NT2/D1 (cell line): ENCODE measurements around the gene LIN37.

Experiments used
- DNase-seq: peaks from one replicate; pipeline ENCODE4 v3.0.0-alpha.2; 2011; ENCODE audit warnings: low read depth, low spot score
- H3K27me3 ChIP-seq: 2 replicates; pipeline ENCODE4 v1.6.0; 2011; ENCODE audit warnings: mild to moderate bottlenecking; ENCODE audit not compliant: insufficient read length, insufficient read depth
- H3K36me3 ChIP-seq: 2 replicates; pipeline ENCODE4 v1.6.1; 2011; ENCODE audit warnings: mild to moderate bottlenecking, low read length, mixed read lengths; ENCODE audit not compliant: insufficient read depth, insufficient read length
- H3K4me1 ChIP-seq: 2 replicates; pipeline ENCODE4 v1.5.1; 2011; ENCODE audit not compliant: insufficient read depth, insufficient read length
- H3K4me3 ChIP-seq: 2 replicates; pipeline ENCODE4 v1.5.1; 2011; ENCODE audit warnings: low read depth; ENCODE audit not compliant: insufficient read length
- H3K9ac ChIP-seq: 2 replicates; pipeline ENCODE4 v1.6.0; 2011; ENCODE audit warnings: low read depth; ENCODE audit not compliant: insufficient read length
- H3K9me3 ChIP-seq: 2 replicates; pipeline ENCODE4 v1.5.1; 2011; ENCODE audit warnings: mild to moderate bottlenecking, low read length; ENCODE audit not compliant: insufficient read depth
- SUZ12 ChIP-seq: IDR thresholded peaks from 2 replicates; pipeline ENCODE4 v1.6.1; 2011; ENCODE audit not compliant: insufficient read length, insufficient read depth; ENCODE audit errors: extremely low read depth
- YY1 ChIP-seq: IDR thresholded peaks from 2 replicates; pipeline ENCODE4 v1.6.1; 2011; ENCODE audit not compliant: insufficient read length, insufficient read depth
- ZNF274 ChIP-seq: IDR thresholded peaks from 2 replicates; pipeline ENCODE4 v1.6.1; 2011; ENCODE audit warnings: mild to moderate bottlenecking, low read depth, low read length

Gene LIN37

DNA sequence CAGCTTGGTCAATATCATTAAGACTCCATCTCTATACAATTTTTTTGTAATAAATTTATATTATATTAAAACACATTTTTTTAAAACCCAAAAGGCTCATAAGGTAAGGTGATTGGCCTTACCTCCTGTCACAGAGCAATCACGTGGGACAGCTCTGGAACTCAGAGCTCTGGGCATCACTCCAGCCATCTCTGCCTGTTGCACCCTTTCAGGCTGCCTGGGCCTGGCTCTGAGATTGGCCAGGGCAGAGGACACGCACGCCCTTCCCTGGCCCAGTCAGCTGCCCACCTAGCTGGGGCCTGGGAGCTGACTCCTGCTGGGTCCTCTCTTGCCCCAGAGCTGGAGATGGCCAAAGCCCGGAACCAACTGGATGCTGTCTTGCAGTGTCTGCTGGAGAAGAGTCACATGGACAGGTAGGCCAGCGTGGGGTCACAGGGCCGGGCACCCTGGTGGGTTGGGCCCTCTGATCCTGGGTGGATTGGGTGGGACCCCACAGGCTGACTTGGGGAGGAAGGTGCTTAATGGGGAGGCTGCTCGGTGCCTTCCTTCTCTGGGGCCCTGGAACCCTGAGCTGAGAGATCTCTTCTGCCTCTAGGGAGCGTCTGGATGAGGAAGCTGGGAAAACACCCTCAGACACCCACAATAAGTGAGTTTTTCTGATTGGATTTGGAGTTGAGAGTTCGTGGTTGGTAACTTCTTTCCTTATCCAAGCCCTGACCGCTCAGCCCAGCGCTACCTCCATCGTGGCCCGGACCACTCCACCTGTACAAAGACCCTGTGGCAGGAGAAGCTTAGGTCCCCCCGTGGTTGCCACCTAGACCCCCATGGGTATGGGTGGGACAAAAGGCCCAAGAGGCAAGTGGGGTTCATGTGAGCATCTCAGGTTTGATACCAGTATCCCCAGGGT lies 3.7 kb downstream of the LIN37 start:
- no peak for DNase-seq
- H3K9ac ChIP-seq = no peak overlapping the region
- H3K27me3 ChIP-seq = no peaks in the 10 kb centered on the region
- H3K36me3 ChIP-seq = peaks cover 31% of the 10 kb centered on the region
- H3K9me3 ChIP-seq = no peaks in the 10 kb centered on the region
- H3K4me3 ChIP-seq = no peak overlapping the region
- no peak for TF ChIP-seq SUZ12
- no peak for TF ChIP-seq ZNF274
- H3K4me1 ChIP-seq = no peaks in the 10 kb centered on the region

DNA sequence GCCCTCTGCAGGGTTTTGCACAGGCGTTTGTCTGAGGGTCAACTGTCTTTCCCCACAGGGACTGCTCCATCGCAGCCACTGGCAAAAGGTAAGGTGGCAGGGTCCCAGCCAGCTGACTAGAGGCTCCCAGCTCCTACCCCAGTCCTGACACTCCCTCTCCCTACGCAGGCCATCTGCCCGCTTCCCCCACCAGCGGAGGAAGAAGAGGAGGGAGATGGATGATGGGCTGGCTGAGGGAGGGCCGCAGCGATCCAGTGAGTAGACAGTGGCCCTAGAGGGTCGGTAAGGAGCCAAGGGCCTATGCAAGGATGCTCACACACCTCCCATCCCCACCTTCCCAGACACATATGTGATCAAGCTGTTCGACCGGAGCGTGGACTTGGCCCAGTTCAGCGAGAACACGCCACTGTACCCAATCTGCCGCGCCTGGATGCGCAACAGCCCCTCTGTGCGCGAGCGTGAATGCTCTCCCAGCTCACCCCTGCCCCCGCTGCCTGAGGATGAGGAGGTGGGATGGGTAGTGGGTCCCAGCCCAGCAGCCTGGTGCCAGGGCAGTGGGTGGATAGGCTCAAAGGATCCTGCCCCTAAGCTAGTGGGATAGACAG lies 4.5 kb downstream of the LIN37 start:
- TF ChIP-seq SUZ12 (no peak), YY1 (no peak), ZNF274 (no peak)
- DNase-seq = no peak
- no peaks in the 10 kb centered on the region for H3K4me1 ChIP-seq
- no peaks in the 10 kb centered on the region for H3K27me3 ChIP-seq
- H3K9ac ChIP-seq = no peak overlapping the region
- no peak overlapping the region for H3K4me3 ChIP-seq
- H3K9me3 ChIP-seq = no peaks in the 10 kb centered on the region
- peaks cover 31% of the 10 kb centered on the region for H3K36me3 ChIP-seq

DNA sequence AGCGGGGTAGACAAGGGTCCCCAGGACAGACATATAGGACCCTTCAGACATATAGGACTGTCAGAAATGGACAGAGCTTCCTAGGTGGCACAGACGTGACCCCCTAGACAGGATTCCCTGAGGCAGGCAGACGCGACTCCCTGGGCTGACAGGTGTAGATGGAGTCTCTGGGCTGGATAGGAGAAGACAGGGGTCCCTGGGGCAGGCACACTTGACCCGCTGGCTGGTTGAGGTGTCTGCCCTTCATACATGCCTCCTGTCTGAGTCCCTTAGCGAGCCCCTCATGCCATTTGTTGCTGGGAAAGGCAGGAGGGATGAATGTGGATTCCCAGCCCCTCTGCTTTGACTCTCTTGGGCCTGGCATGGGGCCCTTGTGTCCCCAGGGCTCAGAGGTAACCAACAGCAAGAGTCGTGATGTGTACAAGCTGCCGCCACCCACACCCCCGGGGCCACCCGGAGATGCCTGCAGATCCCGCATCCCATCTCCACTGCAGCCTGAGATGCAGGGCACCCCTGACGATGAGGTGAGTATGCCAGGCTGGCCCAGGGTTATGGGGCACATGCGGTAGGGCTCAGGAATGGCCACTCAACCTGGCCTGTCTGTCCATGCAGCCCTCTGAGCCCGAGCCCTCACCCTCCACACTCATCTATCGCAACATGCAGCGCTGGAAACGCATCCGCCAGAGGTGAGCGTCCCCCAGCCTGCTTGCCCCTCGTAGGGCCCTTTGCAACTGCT lies 5.4 kb downstream of the LIN37 start:
- H3K4me3 ChIP-seq = no peak overlapping the region
- DNase-seq = no peak
- no peaks in the 10 kb centered on the region for H3K4me1 ChIP-seq
- peaks cover 31% of the 10 kb centered on the region for H3K36me3 ChIP-seq
- H3K9ac ChIP-seq = no peak overlapping the region
- TF ChIP-seq ZNF274 = no peak
- no peaks in the 10 kb centered on the region for H3K9me3 ChIP-seq
- H3K27me3 ChIP-seq = no peaks in the 10 kb centered on the region

DNA sequence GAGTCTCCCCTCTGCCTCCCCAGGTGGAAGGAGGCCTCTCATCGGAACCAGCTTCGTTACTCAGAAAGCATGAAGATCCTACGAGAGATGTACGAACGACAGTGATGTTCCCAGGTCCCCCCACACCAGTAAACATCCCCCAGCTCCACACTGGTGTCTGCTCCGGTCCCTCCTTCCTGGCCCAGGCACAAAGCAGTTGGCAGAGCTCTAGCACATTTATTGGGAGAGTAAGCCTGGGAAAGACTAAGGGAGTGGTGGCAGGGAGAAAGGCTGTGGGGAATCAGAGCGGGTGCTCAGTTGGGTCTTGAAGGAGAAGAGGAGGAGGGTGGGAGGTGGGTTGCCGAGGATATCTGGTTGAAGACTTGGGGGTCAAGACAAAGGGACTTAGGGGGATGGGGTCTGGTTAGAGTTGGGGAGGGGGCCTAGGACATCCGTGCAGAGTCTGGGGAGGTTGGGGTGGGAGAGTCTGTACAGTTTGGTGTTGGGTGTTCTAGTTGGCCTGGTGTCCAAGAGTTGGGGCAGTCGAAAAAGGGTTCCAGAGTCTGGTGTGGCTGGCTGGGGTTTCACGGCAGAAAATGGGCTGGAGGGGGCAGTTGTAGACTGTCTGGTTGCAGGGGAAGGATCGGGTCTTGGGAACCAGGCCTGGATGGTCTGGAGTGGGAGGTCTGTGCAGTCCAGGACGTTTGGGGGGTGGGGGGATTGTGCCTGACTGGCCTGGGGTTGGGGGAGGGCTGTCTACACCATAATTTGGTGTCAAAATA lies 6.2 kb downstream of the LIN37 start:
- Histone ChIP-seq H3K9me3 (no peaks in the 10 kb centered on the region), H3K36me3 (peaks cover 37% of the 10 kb centered on the region), H3K4me1 (peaks cover 2% of the 10 kb centered on the region), H3K9ac (no peak overlapping the region), H3K27me3 (no peaks in the 10 kb centered on the region), H3K4me3 (no peak overlapping the region)
- DNase-seq = no peak
- no peak for TF ChIP-seq ZNF274
- no peak for TF ChIP-seq YY1
- TF ChIP-seq SUZ12 = no peak

DNA sequence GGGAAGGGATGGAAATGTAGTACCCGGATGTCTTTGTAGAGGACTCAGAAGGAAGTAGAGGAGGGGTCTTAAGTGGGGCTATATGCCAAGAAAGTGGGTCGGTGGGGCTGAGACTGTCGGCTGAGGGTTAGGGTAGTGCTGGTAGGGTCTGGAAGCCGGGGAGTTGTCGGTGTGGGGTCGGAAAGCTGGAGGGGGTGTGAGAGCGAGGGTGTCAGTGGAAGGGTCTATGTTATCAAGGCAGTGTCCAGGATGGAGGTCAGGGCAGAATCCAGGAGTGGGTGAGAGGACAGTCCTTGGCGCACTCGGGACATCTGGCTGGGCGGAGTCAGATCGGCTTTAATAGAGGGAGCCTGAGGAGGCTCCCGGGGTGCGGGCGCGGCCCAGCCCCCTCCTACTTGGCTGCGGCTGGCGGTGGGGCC lies 6.8 kb downstream of the LIN37 start:
- Histone ChIP-seq H3K27me3 (no peaks in the 10 kb centered on the region), H3K4me1 (peaks cover 4% of the 10 kb centered on the region), H3K9me3 (no peaks in the 10 kb centered on the region), H3K9ac (no peak overlapping the region), H3K4me3 (no peak overlapping the region), H3K36me3 (peaks cover 42% of the 10 kb centered on the region)
- DNase-seq = no peak
- TF ChIP-seq SUZ12 (no peak), ZNF274 (no peak), YY1 (no peak)

DNA sequence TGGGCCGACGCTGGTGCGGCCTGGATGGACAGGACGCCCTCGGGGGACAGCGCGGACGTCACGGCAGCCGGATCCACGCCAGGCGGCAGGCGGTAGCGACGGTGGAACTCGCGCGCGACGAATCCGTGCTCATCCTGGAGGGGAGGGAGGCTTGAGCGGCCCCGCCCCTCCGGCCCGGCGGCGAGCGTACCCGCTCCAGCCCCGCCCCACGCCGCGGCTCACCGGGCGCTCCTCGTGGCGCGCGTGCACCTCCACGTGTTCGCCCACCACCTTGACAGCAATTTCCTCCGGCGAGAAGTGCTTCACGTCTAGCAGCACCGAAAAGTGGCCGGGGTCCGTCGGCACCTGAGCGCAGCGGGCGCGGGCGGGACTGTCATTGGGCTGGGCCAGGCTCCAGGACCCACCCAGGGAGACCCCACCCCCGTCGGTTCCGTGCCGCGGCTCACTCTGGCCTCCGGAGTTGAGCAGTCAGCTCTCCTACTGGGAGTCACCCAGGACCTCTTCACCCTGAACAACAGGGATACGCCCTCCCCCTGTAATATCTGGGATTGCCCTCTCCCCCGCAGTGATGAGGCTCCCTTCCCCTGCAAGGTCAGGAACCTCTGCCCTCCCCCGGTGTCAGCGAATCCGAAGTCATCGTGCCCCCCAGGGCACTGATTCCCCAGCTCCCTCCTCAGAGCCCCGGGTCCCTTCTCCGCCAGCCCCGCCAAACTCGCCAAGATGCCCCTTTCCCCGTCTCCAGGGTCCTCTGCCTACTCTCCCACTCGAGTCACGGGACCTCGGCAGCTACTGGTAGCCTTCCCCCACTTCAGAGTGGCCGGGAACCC lies 7.4 kb downstream of the LIN37 start:
- no peak for DNase-seq
- TF ChIP-seq SUZ12 (no peak), YY1 (no peak), ZNF274 (no peak)
- Histone ChIP-seq H3K9me3 (no peaks in the 10 kb centered on the region), H3K27me3 (no peaks in the 10 kb centered on the region), H3K36me3 (peaks cover 49% of the 10 kb centered on the region), H3K4me3 (no peak overlapping the region), H3K4me1 (peaks cover 4% of the 10 kb centered on the region), H3K9ac (peak overlapping the region; percentile 10)
